TTC549 (cell line): ENCODE measurements around the gene OR2V2.

Experiments
- FAIRE-seq: peaks from 2 replicates; lab custom pipeline; 2012; peaks lifted over from hg19 to GRCh38; lab: Jason Lieb, UNC

The OR2V2 gene

DNA sequence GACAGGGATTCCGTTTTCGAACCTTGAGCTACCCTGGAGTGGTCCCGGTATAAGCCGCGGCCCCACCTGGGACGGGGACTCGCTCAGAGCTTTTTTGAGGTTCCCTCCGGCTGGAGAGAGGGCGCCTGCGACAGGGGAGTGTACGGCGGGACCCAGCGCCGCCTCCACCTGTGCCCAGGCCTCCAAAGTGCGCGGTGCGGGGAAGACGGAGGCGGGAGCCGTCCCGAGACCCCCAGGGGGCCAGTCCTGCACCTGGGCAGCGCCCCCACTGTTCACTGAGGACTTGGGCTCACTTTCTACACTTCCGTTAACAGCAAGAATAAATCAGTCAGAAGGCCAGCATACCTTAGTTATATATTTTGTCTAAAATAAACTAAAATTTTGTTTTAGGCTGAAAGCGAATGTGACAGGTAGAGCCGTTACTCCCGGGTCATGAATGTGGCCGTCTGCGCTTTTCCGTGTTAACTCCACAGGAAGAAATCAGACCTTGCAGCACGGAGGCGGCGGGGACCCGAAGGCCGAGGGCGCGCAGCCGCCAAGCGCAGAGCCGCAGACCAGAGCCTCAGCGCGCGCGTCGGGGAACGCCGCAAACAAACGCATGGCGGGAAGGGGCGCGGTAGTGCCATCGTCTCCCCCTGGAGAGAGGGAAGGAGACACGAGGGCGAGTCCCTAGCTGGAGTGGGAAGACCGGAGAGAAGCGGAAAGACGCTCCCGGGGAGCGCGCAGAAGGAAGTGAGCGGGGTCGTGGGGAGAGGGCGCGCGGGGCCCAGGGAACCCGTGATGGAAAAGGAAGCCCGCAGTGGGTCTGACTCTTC, 43.5 kb downstream of the OR2V2 start:
- no peak for FAIRE-seq

DNA sequence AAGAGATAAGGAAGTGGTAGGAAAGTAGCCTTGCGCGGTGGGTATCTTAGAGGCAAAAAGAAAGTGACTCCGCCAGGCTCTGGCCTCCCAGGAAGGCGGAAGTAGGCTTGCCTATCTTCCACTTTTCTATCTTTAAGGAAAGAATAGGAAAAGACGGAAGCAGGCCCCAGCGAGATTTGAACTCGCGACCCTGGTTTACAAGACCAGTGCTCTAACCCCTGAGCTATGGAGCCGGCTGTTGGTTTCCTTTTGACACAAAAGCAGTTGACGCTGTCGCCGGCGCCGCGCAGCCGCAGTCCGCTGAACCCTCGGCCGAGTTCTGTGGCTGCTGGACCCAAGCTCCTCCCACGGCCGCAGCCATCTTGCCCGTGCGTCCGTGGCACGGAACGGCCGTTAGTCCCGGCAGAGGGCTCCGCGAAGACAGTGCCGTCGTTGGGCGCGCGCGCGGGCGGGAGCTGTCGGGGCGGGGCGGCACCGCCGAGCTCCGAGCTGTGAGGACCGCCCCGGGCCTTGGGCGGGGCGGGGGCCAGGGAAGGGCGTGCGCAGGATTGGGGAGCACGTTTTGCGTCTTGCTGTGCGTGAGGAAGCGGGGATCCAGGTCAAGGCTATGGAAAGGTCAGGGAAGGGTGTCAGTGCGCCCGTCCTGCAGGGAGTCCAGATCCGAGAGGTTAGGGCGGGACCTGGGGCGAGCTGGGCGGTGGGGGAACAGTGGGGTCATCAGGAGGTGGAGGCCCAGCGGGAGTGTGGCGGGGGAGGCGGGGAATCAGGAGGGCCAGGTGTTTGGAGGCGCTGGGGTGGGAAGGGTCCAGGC, 44.3 kb downstream of the OR2V2 start:
- peak; percentile 3 for FAIRE-seq

DNA sequence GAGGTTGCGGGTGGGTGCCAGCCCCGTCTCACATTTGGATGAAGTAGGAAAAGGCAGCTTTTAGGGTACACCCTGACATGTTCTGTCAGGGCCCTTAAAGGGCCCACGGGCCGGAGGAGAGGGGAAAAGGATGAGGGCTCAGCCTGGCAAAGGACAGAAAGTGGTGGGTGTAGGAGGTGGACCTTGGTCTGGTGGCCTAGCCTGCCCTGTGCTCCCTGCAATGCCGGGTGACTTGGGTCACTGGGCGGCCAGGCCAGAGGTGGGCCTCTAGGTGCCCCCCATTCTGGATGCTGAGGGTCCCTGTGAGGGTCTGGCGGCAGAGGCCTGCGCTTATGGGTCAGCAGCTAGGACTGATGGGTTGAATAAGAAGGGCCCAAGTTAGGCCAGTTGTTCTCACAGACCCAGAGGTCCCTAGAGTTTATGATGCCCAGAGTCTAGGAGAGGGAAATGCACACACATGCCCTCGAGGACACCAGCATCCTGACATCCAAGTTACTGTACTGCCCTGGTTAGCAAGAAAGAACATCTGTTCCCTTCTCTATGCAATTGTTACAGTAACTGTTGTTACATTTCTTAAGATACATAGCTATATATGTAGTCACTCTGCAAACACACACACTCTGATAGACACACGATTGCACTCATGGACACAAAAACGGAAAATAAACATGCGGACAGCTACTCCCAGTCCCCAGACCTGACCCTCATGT, 45.1 kb downstream of the OR2V2 start:
- FAIRE-seq = no peak

DNA sequence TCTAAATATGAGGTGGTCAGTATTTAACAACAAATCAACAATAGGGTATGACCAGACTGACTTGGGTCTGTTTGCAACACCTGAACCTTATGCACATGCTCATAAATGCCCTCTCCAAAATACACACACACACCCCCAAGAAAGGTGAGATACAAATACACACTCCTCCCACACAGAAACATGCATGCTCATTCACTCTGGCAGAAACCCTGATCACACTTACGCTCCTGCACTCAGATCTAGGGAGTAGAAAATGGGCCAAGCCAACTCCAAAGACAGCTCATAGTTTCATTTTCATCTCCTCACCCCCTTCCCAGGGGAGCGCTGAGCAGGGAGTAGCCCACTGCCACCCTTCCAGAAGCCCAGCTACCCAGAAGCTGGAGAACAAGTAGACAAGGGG, 46.3 kb downstream of the OR2V2 start:
- no peak for FAIRE-seq

DNA sequence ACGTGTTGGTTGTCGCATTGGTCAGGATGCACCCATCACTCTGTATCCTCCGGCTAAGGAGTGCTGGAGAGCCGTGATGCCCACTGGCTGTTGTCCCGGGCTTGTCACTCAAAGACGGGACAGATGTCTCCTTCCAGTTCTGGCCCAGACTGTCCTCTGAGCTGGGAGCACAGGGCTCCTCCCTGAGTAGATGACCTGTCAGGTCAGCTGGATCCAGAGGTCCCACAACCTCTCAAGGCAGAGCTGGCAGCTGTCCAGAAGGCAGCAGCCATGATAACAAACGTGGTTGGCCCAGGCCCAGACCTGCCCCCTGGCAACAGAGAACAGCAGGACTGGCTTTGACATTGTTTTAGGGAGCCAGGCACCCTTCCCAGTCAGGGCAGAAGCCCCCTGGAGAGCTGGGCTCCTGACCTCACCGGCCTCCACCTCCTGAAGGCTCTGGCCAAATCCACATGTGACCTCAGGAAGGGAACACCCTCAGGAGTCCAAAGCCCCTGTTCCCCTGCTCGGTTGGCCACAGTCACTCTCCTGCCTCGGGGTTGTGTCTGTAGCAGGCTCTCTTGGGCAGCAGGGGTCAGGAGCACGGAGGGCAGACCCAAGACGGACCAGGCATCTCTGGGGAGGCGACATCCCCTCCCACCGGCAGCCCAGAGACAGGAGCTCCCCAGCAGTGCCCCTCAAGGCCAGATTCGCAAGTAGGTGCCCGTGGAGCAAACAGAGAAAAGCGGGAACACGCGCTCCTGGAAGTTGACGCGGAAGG, 47.3 kb downstream of the OR2V2 start:
- FAIRE-seq = no peak

DNA sequence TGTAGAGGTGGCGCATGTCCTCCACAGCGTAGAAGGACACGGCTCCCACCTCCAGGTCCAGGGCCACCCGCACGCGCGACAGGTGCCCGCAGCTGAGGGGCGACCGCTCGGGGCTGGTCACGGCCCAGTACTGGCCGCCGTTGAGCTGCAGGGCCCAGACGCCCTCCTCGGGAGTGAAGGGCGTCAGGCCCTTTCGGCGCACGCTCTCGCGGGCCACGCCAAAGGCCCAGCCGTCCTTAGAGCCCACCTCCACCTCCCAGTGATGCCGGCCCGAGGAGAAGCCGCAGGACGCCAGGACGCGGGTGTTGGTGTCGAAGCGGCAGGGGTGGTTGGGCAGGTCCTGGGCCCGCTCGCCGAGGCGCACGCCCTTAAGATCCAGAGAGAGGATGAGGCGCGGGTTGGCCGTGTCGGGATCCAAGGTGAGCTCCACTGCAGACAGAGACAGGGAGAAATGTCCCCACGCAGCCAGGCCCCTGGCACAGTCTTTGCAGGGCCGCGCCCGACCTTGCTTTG, 47.9 kb downstream of the OR2V2 start:
- FAIRE-seq = no peak

DNA sequence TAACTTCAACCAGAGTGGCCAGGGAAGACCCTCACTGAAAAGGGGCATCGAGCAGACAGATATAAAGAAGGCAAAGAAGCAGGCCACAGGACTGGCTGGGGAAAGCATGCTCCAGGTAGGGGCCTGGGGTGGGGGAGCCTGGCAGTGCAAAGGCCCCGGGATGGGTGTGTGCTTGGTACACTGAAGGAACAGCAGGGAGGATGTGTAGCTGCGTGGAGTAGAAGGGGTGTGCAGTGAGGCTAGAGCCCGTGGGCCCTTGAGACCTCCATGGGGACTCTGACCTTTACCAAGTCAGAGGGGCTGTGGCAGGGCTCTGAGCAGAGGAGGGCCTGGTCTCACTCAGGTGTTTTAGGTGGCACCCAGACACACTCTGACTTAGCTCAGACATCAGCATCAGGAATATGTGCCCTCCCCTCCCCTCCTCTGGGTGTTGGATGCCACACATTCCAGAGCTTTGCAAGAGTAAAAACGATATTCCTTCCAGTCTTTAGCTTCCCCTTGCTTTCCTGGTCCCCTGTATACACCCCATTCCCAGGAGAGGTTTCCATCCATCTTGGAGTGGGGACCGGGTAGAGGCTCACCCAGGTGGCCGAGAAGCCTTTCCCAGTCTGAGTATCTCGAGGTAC, 50.1 kb downstream of the OR2V2 start:
- FAIRE-seq = no peak

DNA sequence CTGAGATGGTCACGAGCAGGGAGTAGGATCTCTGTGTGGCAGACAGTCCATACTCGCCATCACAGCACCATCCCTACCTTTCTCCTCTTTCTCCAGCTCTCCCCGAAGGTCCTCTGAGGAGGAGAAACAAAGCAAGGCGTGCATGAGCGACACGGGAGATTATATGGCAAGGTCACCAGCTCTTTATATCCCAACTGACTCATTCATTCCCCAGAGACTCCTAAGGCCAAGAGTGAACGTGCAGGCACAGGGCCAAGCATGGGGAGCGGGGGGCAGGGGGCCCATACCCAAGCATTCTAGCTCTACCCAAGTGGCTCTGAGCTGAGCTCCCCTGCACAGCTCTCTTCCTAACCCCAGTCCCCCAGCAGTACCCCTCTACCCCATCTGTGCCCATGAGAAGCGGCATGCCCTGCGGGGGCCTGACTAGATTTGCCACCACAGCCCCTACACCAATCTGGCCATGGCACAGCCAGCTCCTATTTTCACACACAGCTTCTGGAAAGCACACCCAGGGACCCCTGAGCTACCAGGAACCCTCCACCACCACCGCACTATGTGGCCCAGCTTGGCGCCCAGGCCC, 50.8 kb downstream of the OR2V2 start:
- no peak for FAIRE-seq

DNA sequence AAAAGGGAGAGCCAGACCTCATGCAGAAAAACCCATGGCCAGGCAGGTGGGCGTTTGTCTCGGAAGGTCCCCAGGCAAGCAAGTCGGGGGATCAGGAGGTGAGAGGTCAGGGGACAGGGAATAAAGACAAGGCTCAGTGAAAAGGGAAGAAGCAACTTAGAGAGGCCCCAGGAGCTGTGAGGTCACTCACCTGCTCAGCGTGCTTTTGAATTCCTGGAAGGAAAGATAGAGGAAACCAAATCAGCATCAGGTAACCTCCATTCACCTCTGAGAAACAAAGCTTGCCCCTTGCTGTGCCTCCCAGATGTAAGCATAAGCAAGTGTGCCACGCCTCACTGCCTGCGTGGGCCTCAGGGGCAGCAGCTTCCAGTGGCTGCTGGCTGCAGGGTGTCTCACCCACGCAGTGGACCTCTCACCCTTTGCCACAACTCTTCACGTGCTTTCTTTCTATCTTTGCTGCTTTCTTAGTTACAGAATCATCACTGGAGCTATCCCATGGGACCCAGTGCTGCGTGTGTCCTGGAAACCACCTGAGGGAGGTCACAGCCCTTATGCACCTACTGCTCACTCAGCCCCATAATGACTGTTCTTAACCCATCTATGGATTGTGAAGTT, 51.6 kb downstream of the OR2V2 start:
- no peak for FAIRE-seq

DNA sequence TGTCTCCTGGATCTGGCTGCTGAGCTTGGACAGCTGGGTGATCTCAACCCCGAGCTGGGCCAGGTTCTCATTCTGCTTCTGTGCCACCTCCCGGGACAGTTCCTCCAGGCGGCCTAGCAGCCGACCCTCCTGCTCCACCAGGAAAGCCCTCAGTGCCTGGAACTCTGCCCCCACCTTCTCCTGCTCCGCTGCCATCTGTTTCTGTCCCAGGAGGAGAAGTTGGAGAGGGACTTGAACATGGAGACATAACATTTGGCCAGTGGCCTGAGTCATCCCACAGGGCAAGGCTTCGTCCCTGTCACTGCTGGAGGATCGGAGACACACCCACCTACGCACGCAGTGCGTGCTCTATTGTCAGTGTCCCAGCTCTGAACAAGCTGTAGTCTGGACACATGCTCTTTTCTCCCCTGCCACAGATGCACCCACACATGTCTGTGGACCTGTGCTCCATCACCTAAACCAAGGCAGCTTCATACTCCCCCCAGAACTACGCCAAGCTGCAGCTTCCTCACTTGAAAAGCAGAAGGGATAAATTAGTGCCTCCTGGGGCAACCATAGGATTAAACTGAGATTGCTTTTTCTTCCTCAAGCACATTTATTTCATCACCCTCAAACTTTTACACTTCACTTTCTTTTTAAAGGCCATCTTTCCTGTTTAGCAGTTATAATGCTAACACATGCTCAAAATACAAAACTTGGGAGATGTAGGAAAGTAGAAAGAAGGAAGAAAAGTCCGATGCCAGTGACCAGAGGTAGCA, 52.7 kb downstream of the OR2V2 start:
- no peak for FAIRE-seq

DNA sequence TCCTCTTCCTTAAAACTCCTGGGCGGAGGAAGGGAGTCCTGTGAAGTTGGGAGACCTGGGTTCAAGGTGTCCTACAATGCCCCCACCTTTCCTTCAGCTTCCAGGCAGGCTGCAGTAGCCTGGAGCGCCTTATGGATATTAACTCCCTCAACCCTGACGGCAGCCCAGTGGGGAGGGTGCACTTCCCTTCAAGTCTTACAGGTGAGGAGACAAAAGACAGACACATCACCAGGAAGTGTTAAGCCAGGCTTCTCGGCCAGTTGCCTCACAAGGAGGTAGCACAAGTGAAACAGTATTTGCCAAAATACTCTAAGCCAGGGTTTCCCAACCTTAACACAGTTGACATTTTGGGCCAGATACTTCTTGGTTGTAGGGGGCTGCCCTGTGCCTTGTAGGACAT, 53.4 kb downstream of the OR2V2 start:
- no peak for FAIRE-seq

DNA sequence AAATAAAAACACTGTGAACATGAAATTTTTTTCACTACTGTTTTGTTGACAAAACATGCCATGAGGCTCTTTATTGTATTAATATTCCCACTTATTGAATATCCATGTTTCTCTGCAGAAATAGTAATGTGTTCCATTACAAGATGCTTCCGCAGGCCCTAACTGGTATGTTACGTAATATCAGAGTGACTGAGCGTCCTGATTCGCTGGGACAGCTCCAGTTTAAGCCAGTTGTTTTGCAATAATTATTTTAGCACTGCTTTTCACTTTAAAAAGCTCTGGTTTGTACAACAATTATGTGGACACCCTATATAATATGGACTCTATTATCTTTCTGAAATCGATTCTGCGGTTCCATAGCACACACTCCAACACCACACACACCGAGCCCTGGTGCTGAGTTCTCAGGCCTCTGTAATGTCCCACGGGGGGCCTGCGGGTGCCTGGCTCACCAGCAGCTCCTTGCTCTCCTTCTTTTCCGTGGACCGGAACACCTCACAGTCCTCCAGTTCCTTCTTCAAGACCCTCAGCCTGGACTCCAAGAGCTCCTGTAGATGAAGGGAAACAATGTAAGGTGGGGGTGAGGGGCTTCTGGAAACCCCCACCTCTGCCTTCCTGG, 55.8 kb downstream of the OR2V2 start:
- FAIRE-seq = no peak

DNA sequence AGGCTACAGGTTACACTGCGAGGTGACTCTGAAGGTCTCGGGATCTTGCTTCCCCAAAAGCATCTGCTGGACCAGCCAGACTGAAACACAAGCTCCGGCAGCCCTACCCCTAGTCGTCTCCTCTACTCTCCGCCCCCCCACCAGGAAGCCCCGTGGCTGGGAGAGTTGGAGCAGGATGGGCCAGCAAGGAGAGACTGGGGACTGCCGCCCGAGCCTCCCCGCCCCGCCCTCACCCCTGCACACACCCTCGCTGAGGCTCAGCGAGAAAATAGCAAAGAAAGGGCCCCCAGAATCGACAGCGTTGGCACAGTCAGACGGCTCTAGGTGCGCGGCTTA, 56.4 kb downstream of the OR2V2 start:
- no peak for FAIRE-seq

DNA sequence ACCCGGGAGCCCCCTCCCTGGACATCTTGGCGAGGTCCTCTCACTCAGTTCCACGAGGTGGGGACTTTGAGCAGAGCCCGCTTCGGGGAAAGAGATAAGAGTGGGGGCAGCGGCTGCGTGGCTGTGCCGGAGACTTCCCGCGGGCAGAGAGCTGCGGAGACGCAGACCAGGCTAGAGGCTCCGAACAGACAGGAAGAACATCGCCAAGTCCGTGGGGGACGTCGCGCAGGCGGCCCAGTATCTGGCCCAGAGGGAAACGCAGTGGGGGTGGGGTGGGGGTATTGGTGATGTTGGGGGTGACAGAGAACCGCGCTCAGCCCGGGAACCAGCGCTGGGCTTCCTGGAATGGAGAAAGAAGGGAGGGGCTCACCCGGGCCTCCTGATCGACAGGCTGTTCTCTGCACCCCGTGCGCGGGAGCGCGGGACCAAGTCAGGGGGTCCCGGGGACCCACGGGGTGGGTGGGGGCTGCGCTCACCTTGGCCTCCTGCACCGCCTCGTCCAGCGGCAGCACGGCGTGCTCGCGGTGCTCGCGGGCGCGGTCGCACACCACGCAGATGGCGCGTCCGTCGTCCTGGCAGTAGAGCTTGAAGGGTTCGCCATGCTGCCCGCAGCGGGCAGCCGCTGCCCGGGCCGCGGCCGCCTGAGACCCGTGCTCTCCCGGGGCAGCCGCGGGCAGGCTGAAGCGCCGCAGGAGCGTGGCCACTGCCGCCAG, 56.9 kb downstream of the OR2V2 start:
- FAIRE-seq = no peak

DNA sequence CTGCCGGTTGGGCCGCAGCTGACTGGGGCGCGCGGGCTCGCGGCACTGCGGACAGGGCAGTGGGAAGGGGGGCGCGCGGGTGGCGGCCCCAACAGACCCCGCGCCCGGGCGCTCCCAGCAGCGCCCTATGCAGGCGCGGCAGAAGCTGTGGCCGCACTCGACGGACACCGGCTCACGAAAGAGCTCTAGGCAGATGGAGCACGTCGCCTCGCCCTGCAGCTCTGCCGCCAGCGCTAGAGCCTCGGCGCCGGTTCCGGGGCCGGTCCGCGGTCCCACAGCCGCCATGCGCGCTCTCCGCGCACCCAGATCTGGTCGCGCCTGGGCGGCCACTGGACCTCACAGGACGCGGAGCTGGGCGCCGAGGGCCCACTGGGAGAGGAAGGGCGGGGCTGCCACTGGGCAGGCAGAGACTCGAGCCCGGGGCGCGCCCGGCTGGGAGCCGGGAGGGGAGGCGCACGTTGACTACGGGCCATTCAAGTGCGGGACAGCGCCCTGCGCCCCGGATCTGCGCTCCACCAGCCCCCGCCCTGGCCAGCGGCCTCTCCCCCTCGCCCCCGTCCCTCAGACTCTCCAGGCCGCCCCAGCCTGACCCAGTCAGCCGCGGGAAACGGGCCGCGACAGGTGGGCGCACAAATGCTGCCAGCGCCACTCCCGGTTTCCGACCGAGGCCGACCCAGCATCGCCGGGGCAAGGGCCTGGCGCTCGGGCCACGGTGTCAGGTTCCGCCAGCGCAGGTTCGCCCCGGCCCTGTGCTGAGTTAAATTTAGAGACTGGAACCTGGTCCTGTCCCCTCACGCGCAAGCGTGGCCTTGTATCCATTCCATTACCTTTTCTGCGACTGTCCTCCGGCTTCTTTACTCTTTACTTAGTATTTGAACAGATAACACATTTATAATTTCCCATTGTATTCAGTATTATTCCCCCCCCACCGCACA, 57.7 kb downstream of the OR2V2 start, which contains the start of gene TRIM7:
Gene TRIM7 (minus strand): TSS at position 371 of the 935 bp plus-strand sequence. CDS start 86 bp downstream, at position 285.
- FAIRE-seq = no peak

DNA sequence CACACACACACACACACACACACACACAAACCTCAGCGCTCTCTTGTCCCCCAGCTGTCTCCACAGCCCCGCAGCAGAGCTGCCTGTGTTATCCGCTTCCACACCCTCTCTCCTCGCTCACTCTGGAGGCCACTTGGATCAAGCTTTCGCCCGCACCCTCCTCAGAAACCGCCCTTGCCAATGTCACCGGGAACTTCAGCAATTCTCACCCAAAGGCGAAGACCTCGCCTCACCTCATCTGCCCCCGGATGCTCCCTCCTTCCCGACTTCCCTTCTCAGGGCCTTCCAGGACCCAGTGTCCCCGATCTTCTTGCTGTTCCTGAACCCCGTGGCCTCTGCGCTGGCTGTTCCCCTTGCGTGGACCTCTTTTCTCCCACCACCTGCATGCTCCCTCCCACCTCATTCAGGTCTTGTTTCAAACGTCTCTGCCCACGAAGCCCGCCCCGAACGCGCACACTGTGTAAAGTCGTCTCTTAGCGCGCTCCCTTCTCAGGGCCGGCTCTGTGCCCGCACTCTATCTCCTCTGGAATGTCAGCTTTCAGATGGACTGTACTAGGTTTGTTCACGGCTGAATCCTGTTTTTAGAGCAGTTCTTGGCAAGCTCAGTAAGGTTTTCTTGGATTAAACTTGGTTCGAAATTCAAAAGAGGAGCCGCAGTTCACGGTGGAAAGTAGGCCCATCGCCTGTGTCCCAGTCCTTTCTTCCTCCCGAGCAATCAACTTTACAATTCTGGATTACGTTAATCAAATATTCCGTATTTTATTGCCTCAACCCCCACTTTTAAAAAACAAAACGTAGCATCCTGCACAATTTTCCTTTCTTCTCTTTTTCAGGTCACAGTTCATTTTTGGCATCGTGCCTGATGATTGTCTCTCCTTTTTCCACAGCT, 58.6 kb downstream of the OR2V2 start:
- FAIRE-seq = no peak
